NCI-H2029 treated with DMSO at 0.1 percent for 48 hours (cell line): ENCODE results near the gene SYNCRIP.
"Not testable (repeated sequence)": the region's sequence is repeated elsewhere in the genome, so short reads cannot be mapped to it uniquely, and the experiment has no call there.

Source experiments
- DNase-seq: peaks from one replicate; lab custom pipeline; 2025; lab: John Stamatoyannopoulos, UW

The SYNCRIP gene

GRCh38 chr6:85669735-85670194 is 27.1 kb upstream of the SYNCRIP start:
- no peak for DNase-seq

- DNase-seq = no peak
Observed at GRCh38 chr6:85662251-85662650, 19.6 kb upstream of the SYNCRIP start.

- no peak for DNase-seq
Observed at GRCh38 chr6:85660181-85660611, 17.5 kb upstream of the SYNCRIP start.

GRCh38 chr6:85650606-85651005 is 7.9 kb upstream of the SYNCRIP start:
- DNase-seq = no peak

GRCh38 chr6:85644279-85644762 is 1.6 kb upstream of the SYNCRIP start:
- peak; percentile 75 for DNase-seq

- DNase-seq = peak; percentile 62
Observed at GRCh38 chr6:85643537-85644278, 1.0 kb upstream of the SYNCRIP start.

- peak; percentile 53 for DNase-seq
Observed at GRCh38 chr6:85641897-85642773, 551 bp downstream of the SYNCRIP start.

GRCh38 chr6:85641522-85641896 is 1.2 kb downstream of the SYNCRIP start:
- no peak for DNase-seq

GRCh38 chr6:85640821-85641220 is 1.9 kb downstream of the SYNCRIP start:
- DNase-seq = no peak

GRCh38 chr6:85637579-85637978 is 5.1 kb downstream of the SYNCRIP start:
- no peak for DNase-seq

- DNase-seq = no peak
Observed at GRCh38 chr6:85632164-85632942, 10.3 kb downstream of the SYNCRIP start.

GRCh38 chr6:85631117-85631516 is 11.6 kb downstream of the SYNCRIP start:
- DNase-seq = not testable (repeated sequence)

- no peak for DNase-seq
Observed at GRCh38 chr6:85628353-85628752, 14.3 kb downstream of the SYNCRIP start.

- DNase-seq = no peak
Observed at GRCh38 chr6:85620308-85620707, 22.4 kb downstream of the SYNCRIP start.

GRCh38 chr6:85614780-85615179 is 27.9 kb downstream of the SYNCRIP start:
- no peak for DNase-seq

- no peak for DNase-seq
Observed at GRCh38 chr6:85612690-85613474, 29.8 kb downstream of the SYNCRIP start.

GRCh38 chr6:85610182-85610895 is 32.3 kb downstream of the SYNCRIP start:
- no peak for DNase-seq

GRCh38 chr6:85602100-85602499 is 40.6 kb downstream of the SYNCRIP start:
- no peak for DNase-seq

- DNase-seq = no peak
Observed at GRCh38 chr6:85600713-85601313, 41.9 kb downstream of the SYNCRIP start.
